HG02981 (cell line): ENCODE measurements around the gene REC8.
A peak's percentile ranks its signal among the peaks of the same experiment; 100 is the strongest.

Experiments used
- ATAC-seq: cut with Tn5 transposase; IDR thresholded peaks from one replicate; pipeline ENCODE4 v1.9.1; 2021; ENCODE audit warnings: mild to moderate bottlenecking, moderate library complexity; ENCODE audit not compliant: unreplicated experiment

REC8 gene

DNA sequence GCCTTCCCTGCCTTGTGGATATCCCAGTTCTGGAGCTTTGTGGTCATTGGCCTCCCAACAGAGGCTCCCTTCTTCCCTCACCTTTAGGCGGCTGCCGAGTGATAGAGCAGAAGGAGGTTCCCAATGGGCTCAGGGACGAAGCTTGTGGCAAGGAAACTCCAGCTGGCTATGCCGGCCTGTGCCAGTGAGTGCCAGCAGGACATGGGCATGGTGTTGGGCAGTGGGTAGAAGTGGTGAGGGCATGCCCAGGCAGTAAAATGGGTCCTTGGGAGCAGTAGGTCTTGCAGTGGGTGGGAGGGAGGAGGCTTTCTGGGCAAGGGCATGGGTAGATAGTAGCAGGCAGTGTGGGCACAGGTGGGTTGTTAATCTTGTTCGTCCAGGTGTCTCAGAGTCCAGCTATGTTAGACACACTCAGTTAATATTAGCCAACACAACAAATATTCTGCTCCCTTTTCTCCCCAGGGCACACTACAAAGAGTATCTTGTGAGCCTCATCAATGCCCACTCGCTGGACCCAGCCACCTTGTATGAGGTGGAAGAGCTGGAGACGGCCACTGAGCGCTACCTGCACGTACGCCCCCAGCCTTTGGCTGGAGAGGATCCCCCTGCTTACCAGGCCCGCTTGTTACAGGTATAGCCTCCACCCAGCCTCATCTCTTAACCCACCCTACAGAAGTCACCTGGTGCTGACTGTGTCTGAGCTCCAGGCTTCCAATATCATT is 11.9 kb upstream of the REC8 start:
- ATAC-seq = no peak

DNA sequence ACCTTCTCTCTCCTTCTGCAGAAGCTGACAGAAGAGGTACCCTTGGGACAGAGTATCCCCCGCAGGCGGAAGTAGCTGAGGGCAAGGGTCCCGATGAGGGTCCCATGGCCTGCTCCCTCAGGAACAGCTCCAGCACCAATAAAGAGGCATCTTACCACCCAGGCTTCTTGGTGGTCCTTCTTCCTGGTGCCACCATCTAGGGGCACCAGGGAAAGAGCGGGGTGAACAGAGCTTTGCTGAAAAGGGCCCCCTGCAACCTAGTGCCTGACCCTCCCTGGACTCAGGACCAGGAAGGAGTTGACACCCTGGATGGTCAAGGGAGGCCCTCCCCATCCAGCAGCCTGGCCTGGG is 11.4 kb upstream of the REC8 start:
- no peak for ATAC-seq

DNA sequence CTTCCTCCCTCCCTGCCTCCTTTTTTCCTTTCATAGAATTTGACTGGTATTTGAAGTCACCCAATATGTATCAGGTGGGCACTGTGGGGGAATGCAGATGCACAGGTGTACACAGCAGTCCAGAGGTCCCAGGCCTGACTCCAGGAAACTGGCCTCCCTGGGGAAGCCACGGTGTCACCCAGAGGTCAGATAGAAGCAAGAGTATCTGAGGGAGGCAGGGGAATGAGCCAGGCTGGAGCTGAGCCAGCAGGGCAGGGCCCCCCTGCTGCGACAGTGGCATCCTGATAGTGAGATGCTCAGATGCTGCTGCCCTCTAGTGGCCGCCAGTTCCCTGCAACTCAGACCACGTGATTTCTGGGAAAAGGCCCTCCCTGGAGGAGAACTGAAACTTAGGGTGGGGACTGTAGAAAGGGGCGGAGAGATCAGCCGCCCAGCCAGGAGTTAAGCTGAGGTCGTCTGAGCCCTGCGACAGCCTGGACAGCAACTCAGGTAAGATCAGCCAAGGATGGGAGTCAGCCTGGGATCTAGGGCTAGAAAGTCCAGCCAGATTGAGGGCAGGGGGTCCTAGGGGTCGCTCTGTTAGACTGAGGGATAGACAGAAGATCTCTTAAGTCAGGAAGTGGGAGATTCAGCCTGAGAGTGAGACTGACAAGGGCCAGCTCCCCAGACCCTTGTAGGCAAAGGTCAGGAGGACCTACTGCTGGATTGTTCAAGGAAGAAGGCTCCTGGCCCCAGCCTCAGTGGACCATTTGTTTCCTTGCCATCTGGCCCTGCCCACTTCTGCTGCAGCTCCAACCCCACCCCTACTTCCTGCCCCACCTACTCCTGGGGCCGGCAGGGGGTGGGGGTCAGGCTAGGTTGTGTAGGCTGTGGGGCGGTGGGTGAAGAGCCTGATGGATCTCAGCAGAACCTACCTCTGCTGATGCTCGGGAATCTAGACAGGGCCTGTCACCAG is 10.8 kb upstream of the REC8 start, which contains the start of gene IRF9:
TSS of gene IRF9 (plus strand) at position 416 of the 955 bp plus-strand sequence. CDS start 880 bp downstream, outside the sequence.
- peak; percentile 76 for ATAC-seq

GRCh38 chr14:24162093-24162492 is 9.8 kb upstream of the REC8 start:
- no peak for ATAC-seq

GRCh38 chr14:24164518-24164991 is 7.3 kb upstream of the REC8 start:
- no peak for ATAC-seq

DNA sequence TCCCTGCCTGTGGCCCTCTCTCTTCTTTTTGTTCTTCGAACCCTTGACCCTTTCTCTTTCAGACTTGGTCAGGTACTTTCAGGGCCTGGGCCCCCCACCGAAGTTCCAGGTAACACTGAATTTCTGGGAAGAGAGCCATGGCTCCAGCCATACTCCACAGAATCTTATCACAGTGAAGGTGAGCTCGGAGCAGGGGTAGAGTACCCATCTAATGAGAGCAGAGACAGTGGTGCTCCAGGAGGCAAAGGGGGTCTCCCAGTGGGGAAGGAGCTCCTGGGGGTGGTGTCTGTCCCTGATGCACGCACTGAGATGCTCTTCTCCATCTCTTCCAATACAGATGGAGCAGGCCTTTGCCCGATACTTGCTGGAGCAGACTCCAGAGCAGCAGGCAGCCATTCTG is 6.1 kb upstream of the REC8 start:
- no peak for ATAC-seq

DNA sequence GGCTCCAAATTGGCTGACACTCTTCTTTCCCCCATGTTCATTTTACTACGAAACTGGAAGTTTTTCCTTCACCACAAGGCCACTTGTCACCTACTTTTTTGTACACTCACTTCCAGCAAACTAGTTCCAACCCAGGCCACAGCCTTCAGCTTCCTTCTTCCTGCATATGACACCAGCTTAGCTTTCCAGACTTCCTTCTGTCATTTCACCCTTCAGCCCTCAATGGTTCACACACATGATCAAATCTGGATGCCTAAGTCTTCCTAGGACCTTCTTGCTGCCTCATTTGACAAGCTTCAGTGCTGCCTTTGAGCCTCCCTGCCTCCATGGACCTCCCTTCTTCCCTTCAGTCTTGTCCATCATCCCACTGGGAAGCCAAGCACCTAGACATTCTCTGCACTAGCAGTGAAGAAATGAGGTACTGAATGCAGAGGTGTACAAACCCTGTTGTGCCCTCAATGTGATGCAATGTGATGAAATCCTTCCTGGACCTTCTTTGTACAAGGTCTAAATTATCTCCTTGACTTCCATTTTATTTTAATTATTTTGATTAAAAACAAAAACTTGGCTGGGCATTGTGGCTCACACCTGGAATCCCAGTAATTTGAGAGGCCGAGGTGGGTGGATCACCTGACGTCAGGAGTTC is 4.3 kb upstream of the REC8 start:
- no peak for ATAC-seq

DNA sequence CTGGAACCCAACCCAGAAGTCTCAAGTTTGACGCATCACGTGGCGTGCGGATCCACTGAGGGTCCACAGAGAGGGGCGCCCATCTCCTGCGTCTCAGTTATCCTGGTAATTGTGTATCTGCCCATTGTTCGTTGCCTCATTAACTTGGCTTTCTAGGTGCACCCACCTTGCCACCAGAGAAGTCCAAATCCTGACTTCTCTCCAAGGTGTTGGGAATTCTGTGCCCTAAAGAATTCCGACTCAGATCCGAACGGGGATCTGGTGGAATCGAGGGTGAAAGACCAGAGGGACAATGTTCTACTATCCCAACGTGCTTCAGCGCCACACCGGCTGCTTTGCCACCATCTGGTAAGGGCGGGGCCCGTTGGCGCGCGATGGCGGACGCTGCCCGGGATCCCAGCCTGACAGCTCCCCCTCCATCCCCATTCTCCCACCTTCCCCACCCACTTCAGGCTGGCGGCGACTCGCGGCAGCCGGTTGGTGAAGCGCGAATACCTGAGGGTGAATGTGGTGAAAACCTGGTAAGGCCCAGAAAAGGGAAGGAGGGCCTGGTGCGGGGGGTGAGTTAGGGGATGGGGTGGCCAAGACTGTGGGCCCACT is 481 bp downstream of the REC8 start:
- ATAC-seq = no peak

GRCh38 chr14:24172871-24173281 is 996 bp downstream of the REC8 start:
- no peak for ATAC-seq

GRCh38 chr14:24176599-24176998 is 4.7 kb downstream of the REC8 start:
- ATAC-seq = no peak

GRCh38 chr14:24177041-24177825 is 5.4 kb downstream of the REC8 start:
- ATAC-seq = no peak

DNA sequence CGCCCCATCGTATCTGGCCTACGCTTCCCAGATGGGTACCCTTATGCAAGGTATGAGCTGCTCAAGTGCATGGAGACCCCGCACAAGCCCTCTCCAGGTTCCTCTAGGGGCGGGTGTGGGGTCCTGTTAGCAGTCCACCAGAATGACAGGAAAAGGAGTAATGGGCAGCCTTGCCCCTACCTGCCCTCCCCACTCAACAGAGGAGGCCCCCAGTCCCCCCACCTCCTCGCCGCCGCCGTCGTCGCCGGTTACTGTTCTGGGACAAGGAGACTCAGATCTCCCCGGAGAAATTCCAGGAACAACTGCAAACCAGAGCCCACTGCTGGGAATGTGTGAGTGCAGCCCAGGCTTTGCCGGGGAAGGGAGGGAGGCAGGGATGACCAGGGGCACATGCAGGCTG is 6.0 kb downstream of the REC8 start:
- no peak for ATAC-seq

DNA sequence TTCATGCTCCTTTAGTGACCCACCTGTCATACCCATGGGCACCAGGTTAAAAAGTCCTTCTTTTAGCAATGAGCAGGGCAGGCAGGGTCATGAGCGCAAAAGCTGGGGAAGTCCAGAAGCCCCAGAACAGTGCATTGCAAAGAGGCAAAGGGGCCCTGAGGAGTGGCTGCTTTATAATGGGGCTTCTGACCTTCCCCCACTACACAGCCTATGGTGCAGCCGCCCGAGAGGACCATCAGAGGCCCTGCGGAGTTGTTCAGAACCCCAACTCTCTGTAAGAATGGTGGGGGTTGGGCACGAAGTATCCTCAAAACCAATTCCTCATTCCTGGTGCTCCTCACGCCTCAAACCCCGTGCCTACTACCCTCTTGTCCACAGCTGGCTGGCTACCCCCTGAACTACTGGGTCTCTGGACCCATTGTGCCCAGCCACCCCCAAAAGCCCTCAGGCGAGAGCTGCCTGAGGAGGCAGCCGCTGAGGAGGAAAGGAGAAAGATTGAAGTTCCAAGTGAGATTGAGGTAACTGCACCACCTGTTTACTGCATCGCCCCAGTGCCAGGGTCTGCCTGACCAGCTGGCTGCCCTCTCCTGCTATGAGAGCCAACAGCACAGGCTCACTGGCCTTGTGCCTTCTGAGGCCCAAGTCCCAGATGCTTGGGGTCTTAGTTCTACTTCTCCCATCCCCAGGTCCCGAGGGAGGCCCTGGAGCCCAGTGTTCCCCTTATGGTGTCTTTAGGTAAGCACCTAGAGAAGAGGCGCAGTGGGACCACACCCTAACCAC is 6.7 kb downstream of the REC8 start:
- no peak for ATAC-seq

- ATAC-seq = no peak
Measured at GRCh38 chr14:24179294-24179960, 7.5 kb downstream of the REC8 start.

GRCh38 chr14:24179961-24180796 is 8.3 kb downstream of the REC8 start:
- ATAC-seq = no peak

DNA sequence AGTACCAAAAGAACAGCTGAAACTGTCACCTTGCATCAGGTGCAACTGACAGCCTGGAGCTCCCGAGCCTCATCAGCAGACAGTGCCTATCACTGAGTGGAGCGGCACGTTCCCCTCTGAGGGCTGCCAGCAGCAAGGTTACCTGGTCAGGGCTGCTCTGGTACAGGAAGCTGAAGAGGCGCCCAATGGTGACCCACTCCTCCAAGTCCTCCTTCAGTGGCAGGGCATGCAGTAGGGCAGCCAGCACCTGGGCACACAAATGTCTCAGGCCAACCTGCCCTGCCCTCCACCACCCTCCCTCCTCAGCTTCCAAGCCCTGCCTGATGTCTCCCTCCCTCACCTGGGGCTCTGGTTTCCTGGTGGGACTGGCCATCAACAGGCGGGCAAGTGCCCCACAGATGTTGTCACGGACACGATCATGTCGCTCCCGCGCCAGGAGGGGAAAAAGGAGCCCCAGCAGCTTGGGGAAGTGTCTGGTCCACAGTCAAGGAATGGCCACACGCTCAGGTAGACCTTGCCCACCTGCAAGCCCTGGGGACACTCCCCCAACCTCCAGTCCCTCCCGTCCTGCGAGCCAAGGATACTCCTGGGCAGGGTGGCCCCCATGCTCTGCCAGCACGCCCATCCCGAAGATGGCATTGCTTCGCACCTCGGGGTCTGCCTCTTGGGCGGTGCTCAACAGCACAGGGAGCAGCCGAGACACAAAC is 9.6 kb downstream of the REC8 start:
- ATAC-seq = no peak

DNA sequence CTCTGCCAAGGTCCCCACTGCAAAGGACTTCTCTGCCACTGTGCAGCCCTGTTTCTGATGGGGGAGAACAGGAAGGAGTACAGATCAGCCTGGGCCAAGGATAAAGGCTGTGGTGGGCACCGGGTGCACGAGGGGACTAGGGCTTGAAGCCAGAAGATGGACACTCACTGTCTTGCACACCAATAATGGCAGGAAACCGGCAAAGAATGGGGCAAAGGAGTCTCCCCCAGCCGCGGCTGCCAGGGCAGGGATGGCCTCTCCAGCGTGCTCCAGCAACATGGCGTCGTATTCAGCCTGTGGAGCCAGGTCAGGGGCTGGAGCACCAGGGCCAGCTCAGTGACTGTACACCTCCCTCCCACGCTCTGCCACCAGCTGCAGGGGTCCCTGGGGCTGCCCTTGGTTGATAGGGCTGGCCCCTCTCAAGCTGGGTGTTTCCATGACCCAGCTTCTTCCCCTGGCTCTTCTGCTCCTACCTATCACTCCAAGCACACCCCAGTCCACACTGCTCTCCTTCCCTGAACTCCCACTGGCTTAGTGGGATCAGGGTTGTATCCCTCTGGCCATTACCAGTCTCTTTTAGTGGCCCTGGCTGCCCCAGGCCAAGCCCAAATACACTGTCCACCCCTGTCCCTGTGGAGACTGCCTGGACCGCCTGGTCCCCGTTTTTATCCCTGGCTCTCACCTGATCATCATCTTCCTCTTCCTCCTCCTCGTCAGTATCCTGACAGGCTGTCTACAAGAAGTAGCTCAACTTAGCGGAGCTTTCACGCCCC is 10.4 kb downstream of the REC8 start:
- ATAC-seq = no peak
